GM13976 (cell line): ENCODE data around the gene RABAC1.
"Not testable (repeated sequence)": the region's sequence is repeated elsewhere in the genome, so short reads cannot be mapped to it uniquely, and the experiment has no call there.

ENCODE experiments used
- DNase-seq: peaks from one replicate; pipeline ENCODE4 v3.0.0; 2012; ENCODE audit warnings: low spot score
- in situ Hi-C: fragments of 300-500 bp; cut with MboI; formaldehyde crosslinking; loops from one replicate; pipeline ENCODE4 v1.12.0; 2022; ENCODE audit warnings: low sequenced_read_pairs, mixed read lengths, inconsistent platforms; ENCODE audit not compliant: unreplicated experiment
- TF ChIP-seq, protein P1 (sequence below): IDR thresholded peaks from 2 replicates; pipeline ENCODE4 v1.5.1; 2012; ENCODE audit warnings: borderline replicate concordance, mild to moderate bottlenecking; ENCODE audit not compliant: insufficient read depth; ENCODE audit errors: extremely low read depth, missing control alignments, control extremely low read depth

Gene RABAC1

DNA sequence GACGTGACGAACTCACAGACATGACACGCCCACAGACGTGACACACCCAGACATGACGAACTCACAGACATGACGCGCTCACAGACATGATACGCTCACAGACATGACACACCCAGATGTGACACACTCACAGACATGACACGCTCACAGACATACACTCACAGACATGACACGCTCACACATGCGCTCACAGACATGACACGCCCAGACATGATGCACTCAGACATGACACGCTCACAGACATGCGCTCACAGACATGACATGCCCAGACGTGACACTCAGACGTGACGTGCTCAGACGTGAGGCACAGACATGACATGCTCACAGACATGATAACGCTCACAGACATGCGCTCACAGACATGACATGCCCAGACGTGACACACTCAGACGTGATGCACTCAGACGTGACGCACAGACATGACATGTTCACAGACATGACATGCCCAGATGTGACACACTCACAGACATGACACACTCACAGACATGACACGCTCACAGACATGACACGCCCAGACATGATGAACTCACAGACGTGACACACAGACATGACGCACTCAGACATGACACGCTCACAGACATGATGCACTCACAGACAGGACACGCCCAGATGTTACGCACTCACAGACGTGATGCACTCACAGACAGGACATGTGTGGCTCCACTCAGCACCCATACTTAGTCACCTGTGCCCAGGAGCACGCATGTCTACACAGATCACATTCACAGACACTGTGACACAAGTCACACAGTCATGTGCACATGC is 39.0 kb downstream of the RABAC1 start:
- TF ChIP-seq, protein P1, sequence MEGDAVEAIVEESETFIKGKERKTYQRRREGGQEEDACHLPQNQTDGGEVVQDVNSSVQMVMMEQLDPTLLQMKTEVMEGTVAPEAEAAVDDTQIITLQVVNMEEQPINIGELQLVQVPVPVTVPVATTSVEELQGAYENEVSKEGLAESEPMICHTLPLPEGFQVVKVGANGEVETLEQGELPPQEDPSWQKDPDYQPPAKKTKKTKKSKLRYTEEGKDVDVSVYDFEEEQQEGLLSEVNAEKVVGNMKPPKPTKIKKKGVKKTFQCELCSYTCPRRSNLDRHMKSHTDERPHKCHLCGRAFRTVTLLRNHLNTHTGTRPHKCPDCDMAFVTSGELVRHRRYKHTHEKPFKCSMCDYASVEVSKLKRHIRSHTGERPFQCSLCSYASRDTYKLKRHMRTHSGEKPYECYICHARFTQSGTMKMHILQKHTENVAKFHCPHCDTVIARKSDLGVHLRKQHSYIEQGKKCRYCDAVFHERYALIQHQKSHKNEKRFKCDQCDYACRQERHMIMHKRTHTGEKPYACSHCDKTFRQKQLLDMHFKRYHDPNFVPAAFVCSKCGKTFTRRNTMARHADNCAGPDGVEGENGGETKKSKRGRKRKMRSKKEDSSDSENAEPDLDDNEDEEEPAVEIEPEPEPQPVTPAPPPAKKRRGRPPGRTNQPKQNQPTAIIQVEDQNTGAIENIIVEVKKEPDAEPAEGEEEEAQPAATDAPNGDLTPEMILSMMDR: no peak
- DNase-seq: no peak

DNA sequence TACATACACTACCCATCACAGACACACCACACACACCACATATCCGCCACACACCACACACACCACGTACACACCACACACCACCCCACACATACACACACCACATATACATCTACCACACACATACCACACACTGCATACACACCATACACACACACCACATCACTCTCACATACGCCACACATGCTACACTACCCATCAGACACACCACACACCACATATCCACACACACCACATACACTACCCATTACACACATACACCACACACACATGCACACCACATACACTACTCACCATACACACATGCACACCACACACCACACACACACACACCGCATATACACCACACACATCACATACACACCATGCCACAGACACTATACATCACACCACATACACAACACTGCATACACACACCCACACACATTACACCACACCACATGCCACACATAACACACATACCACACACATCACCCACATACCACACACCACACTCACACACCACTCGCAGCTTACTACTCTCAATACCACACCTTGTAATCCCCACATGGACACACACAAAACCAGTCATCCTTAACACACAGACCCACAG is 40.4 kb downstream of the RABAC1 start:
- TF ChIP-seq, protein P1: no peak
- in situ Hi-C loops: no loop called here
- no peak for DNase-seq

More for the DNA sequence above, 39.0 kb downstream of the RABAC1 start:
- in situ Hi-C loops: no loop called here

DNA sequence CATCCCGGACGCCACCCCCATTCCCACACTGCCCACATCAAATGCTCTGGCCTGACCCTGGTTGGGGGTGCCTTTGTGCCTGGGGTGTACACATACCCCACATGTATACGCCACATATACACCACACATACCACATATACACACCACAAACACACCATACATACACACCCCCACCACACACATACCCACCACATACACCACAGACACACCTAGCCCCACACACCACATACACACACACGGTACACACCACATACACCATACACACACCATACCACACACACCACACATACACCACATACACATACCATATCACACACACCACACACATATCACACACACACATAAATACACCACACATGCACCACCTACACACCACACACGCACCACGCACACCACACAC is 41.0 kb downstream of the RABAC1 start:
- TF ChIP-seq, protein P1: no peak
- in situ Hi-C loops: no loop called here
- no peak for DNase-seq

DNA sequence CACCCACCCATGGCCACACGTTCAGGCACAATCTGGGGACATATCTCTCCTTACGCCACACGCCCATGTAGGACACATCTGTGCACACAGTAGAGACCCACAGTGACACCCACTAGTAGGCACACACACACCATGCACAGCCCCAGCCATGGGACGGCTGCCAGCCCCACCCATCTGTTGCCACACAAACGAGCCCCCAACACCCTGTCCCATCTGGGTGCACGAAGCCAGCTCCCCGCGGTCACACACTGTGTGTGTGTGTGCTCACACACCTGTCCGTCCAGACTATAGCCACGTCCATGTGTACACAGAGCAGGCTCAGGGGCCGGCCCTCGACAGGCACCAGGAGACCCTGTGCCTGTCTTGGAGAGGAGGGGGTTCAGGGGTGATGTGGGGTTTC is 41.4 kb downstream of the RABAC1 start:
- TF ChIP-seq, protein P1: no peak
- in situ Hi-C loops: no loop called here
- no peak for DNase-seq

DNA sequence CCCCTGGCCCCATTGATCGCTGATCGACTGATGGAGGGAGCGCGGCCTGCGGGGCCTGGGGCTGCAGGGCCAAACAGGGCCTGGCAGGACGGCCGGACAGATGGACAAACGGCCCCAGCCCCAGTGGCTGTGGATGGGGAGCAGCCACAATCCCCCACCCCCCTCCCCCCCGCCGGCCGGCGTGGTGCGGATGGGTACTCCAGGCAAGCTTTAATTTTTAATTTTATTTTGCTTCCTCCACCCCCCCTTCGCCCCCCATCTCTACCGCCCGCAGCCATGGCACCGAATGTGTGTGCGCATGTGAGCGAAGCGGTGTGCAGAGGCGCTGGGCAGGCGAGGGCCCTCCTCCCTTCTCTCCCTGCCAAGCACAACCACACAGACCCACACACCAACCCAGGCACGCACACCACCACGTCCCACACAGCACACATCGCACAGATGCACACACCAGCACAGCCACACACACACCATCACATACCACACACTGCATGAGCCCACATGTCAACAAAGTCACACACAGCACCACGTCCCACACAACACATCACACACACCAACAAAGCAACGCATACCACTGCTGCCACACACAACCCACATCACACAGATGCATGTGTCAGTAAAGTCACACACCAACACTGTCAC is 43.2 kb downstream of the RABAC1 start:
- in situ Hi-C loops: no loop called here
- DNase-seq: no peak
- TF ChIP-seq, protein P1: no peak

DNA sequence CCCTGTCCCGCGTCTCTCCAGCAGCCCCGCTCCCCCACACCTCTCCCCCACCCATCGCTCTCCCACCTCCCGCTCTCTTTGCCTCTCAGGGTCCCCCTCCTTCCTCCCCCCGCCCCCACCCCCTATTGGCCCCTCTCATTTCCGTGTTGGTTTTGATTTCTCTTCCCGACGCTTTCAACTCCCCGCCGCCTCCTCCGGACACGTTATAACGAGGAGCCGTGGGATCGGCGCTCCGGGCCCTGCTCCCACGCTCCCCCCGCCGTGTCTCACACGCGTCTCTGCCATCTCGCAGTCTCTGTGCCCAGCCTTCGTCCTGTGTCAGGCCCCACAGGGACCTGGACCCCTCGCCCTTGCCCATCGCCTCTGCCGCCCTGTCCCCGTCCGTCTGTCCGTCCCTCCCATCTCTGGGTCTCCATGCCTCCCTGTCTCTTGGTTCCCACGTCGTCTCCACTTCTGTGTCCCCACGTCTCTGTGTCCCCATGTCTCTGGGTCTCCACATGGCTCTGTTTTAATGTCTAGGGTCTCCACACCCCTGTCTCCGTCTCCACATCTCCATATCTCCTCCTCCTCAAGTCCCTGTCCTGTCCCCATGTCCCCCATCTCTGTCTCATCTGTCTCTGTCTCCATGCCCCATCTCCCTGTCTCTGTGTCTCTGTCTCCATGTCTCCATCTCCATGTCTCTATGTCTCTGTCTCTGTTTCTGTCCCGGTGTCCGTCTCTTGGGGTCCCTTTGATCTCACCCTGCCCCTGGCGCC is 43.9 kb downstream of the RABAC1 start:
- no peak for DNase-seq
- in situ Hi-C loops: no loop called here
- TF ChIP-seq, protein P1: no peak

DNA sequence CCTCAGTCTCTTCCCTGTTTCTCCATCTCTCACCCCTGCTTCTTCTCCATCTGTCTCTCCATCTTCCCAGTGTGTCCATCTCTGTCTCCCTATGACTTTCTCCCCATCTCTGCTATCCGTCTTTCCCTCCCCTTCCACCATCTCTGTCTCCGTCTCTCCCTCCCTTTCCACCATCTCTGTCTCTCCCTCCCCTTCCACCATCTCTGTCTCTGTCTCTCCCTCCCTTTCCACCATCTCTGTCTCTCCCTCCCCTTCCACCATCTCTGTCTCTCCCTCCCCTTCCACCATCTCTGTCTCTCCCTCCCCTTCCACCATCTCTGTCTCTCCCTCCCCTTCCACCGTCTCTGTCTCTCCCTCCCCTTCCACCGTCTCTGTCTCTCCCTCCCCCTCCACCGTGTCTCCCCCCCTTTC is 44.7 kb downstream of the RABAC1 start:
- in situ Hi-C loops, DNase-seq: not testable (repeated sequence)
